Skeletal muscle tissue (tissue), 4 donors: Measurements from ENCODE around the gene ABAT. TPM values are rescaled to one million over a fixed set of nuclear protein-coding genes. Genes with fewer than 3 reads are reported as not detected.

ENCODE experiments used
- H3K27ac ChIP-seq: one replicate; pipeline ENCODE4 v1.7.0; 2013; ENCODE audit warnings: mild to moderate bottlenecking, low read depth, low read length, inconsistent platforms
- H3K27me3 ChIP-seq, 3 donors: one replicate each; pipeline ENCODE4 v1.7.0; 2013; ENCODE audit warnings: low read length in 3 of 3; ENCODE audit not compliant: control insufficient read depth in 3 of 3, insufficient read depth in 3 of 3
- H3K36me3 ChIP-seq, 3 donors: one replicate each; pipeline ENCODE4 v1.7.0; 2013; ENCODE audit warnings: low read length in 3 of 3; ENCODE audit not compliant: control insufficient read depth in 3 of 3, insufficient read depth in 3 of 3
- H3K4me1 ChIP-seq, 3 donors: one replicate each; pipeline ENCODE4 v1.7.0; 2013; ENCODE audit warnings: low read length in 3 of 3, mild to moderate bottlenecking in 3 of 3; ENCODE audit not compliant: control insufficient read depth in 3 of 3, insufficient read depth in 3 of 3
- H3K4me3 ChIP-seq, 3 donors: one replicate each; pipeline ENCODE4 v1.7.0; 2013; ENCODE audit warnings: low read length in 3 of 3
- H3K9ac ChIP-seq, 3 donors: one replicate each; pipeline ENCODE4 v1.7.0; 2013; ENCODE audit warnings: low read length in 3 of 3, mild to moderate bottlenecking in 3 of 3, moderate library complexity in 2 of 3, low read depth in 1 of 3
- H3K9me3 ChIP-seq, 3 donors: one replicate each; pipeline ENCODE4 v1.7.0; 2013; ENCODE audit warnings: low read length in 3 of 3; ENCODE audit not compliant: control insufficient read depth in 3 of 3
- total RNA-seq: library from RNA; depleted of rRNA; stranded (reverse); fragments of >200 nt; gene quantifications from one replicate; pipeline ENCODE4 v1.2.3, GENCODE V29; 2014
- donor health status: Osteomylitis.

Gene ABAT
- total RNA-seq, 1 donor from 2014 or later: 13.6 TPM

GRCh38 chr16:8678068-8678927, 3.9 kb downstream of the ABAT start:
- Histone ChIP-seq H3K36me3 (no peaks in the 10 kb centered on the region), H3K27ac (no peak overlapping the region), H3K9me3 (no peaks in the 10 kb centered on the region), H3K4me3 (no peak overlapping the region), H3K27me3 (peaks cover 0 to 3% (median 0%) of the 10 kb centered on the region in 3 donors), H3K9ac (no peak overlapping the region), H3K4me1 (peaks cover 8 to 15% (median 8%) of the 10 kb centered on the region in 3 donors)

DNA sequence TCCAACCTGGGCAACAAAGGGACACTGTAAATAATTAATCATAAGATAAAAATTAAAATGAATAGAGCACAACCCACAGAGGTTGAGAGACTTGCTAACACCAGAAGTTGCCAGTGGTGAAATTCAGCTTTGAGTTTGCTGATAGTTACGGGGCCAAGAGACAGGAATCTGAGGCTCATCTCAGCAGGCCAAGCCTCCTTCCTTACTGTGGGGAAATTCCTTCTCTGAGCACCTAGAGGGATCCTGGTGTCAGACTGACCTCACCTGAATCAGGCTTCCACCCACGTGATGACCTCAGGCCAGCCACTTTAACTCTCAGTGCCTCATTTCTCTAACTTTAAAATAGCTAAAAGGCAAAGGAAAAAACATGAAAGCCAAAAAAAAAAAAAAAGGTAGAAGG, 4.7 kb downstream of the ABAT start:
- Histone ChIP-seq H3K4me1 (peaks cover 5 to 10% (median 8%) of the 10 kb centered on the region in 3 donors), H3K4me3 (no peak overlapping the region), H3K27me3 (peaks cover 0 to 3% (median 0%) of the 10 kb centered on the region in 3 donors), H3K27ac (no peak overlapping the region), H3K36me3 (no peaks in the 10 kb centered on the region), H3K9me3 (no peaks in the 10 kb centered on the region), H3K9ac (no peak overlapping the region)

DNA sequence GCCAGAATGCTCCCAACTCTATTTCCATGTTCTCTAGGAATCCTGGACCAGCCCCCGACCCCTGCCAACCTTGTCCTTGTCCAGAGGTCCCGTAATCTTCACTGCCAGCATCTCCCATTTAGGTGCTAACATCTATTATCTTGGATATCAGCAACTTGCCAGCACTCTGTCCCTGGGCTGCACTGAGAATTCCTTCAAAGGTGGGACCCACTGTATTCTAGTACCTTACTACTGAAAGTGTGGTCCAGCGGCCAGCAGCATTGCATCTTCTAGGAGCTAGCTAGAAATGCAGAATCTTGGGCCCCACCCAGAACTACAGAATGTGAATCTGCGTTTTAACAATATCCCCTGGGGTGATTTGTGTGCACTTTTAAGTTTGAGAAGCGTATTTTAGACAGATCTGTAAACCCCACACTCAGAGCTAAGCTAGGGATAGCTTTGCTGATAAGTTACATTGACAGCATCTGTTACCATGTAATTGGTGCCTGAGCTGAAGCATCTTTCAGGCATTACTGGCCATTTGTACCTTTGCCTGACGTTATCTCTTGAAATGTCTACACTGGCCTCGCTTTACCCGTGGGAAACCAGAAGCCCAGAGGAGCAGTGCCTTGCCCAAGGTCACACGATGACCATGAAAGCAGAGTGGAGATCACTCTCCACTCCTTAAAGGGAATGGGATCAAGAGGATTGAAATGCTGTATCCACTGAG, 8.3 kb downstream of the ABAT start:
- Histone ChIP-seq H3K9ac (no peak overlapping the region), H3K4me1 (peaks cover 7 to 14% (median 10%) of the 10 kb centered on the region in 3 donors), H3K27me3 (no peaks in the 10 kb centered on the region), H3K27ac (no peak overlapping the region), H3K36me3 (no peaks in the 10 kb centered on the region), H3K4me3 (no peak overlapping the region), H3K9me3 (no peaks in the 10 kb centered on the region)

DNA sequence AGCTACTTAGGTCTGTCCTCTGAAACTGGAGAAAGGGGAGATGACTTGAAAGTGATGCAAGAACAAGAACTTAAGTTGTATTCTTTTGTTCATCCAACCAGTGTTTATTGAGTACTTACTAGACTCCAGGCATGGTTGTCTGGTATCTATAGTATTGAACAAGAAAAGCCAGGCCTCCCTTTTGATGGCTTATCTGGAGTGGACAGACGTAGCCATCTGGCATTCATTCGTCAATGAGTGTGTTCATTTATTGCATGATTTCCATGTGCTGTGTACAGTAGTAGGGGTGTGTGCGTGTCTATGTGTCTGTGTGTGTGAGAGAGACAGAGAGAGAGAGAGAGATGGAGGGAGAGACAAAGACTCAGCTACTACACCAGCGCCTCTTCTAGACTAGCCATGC, 9.2 kb downstream of the ABAT start:
- H3K36me3 ChIP-seq: no peaks in the 10 kb centered on the region
- H3K27me3 ChIP-seq: no peaks in the 10 kb centered on the region
- H3K4me1 ChIP-seq: peaks cover 7 to 14% (median 10%) of the 10 kb centered on the region in 3 donors
- H3K9ac ChIP-seq: no peak overlapping the region
- no peaks in the 10 kb centered on the region for H3K9me3 ChIP-seq
- no peak overlapping the region for H3K27ac ChIP-seq
- no peak overlapping the region for H3K4me3 ChIP-seq

- no peak overlapping the region for H3K27ac ChIP-seq
- peaks cover 4 to 5% (median 5%) of the 10 kb centered on the region in 3 donors for H3K9me3 ChIP-seq
Observed at GRCh38 chr16:8685617-8686016, 11.2 kb downstream of the ABAT start.

DNA sequence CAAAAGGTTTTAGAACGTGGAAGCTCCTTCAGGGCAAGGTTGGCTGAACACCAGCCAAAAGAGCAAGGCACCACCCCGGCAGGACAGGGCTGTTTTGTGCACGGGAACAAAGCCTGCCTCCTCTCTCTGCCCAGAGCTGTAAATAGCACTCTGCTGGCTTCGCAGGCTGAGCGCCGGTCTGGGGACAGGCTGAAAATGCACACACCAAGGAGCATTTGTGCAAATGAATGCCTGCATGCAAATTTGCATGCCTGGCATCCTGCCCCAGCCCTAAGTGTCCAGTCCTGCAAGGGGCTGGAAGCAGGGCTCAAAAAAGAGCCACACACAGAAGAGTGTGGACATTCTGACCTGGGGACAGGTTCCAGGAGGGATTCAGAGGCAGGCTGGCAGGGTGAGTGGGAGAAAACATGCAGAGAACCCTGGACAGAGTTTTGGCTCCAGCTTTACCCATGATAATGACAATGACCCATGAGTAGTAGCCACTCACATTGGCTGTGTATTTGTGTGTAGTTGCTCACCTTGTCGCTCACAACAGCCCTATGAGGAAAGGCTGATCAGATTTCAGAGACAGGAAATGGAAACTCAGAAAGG, 11.7 kb downstream of the ABAT start:
- Histone ChIP-seq H3K9ac (peak overlapping the region in 1 of 3 donors; percentile 46), H3K4me1 (peaks cover 7 to 14% (median 10%) of the 10 kb centered on the region in 3 donors), H3K36me3 (no peaks in the 10 kb centered on the region), H3K9me3 (peaks cover 4 to 5% (median 5%) of the 10 kb centered on the region in 3 donors), H3K27me3 (no peaks in the 10 kb centered on the region), H3K27ac (no peak overlapping the region), H3K4me3 (no peak overlapping the region)

More at GRCh38 chr16:8685617-8686016, 11.2 kb downstream of the ABAT start:
- no peak overlapping the region for H3K4me3 ChIP-seq
- no peaks in the 10 kb centered on the region for H3K36me3 ChIP-seq
- peak overlapping the region in 1 of 3 donors; percentile 46 for H3K9ac ChIP-seq
- no peaks in the 10 kb centered on the region for H3K27me3 ChIP-seq
- peaks cover 7 to 14% (median 10%) of the 10 kb centered on the region in 3 donors for H3K4me1 ChIP-seq

DNA sequence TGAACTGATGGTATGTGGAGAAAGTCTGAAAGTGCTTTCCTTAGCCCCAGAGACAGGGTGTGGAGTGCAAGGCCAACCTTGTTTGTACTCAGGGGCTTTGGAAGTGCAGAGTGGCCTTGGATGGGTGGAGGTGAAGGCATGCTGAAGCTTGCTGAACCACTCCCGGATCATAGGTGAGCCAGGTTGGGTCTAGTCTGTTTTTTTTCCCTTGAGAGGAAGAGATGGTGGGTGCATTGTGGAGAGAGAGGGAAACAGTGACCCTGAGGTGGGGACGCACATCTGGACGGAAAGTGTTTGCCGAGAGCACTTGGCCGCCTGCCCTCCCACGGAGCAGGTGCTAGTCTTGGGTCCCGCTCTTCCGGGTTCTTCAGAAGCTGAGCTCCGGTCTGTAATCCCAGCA, 12.5 kb downstream of the ABAT start:
- Histone ChIP-seq H3K9ac (no peak overlapping the region), H3K36me3 (no peaks in the 10 kb centered on the region), H3K9me3 (peaks cover 4 to 5% (median 5%) of the 10 kb centered on the region in 3 donors), H3K4me1 (peaks cover 7 to 14% (median 10%) of the 10 kb centered on the region in 3 donors), H3K27ac (no peak overlapping the region), H3K4me3 (no peak overlapping the region), H3K27me3 (no peaks in the 10 kb centered on the region)

GRCh38 chr16:8689686-8690085, 15.3 kb downstream of the ABAT start:
- H3K4me3 ChIP-seq: no peak overlapping the region
- no peaks in the 10 kb centered on the region for H3K27me3 ChIP-seq
- H3K27ac ChIP-seq: no peak overlapping the region
- H3K9me3 ChIP-seq: peaks cover 4 to 5% (median 5%) of the 10 kb centered on the region in 3 donors
- H3K4me1 ChIP-seq: peaks cover 7 to 14% (median 10%) of the 10 kb centered on the region in 3 donors
- H3K36me3 ChIP-seq: no peaks in the 10 kb centered on the region
- H3K9ac ChIP-seq: no peak overlapping the region

- Histone ChIP-seq H3K4me3 (no peak overlapping the region), H3K9ac (no peak overlapping the region), H3K4me1 (peaks cover 0 to 2% (median 0%) of the 10 kb centered on the region in 3 donors), H3K36me3 (no peaks in the 10 kb centered on the region), H3K27me3 (no peaks in the 10 kb centered on the region), H3K27ac (no peak overlapping the region), H3K9me3 (peaks cover 4 to 5% (median 5%) of the 10 kb centered on the region in 3 donors)
Observed at GRCh38 chr16:8691728-8692127, 17.3 kb downstream of the ABAT start.
